ENCODE data around the gene TLR8.

DNA sequence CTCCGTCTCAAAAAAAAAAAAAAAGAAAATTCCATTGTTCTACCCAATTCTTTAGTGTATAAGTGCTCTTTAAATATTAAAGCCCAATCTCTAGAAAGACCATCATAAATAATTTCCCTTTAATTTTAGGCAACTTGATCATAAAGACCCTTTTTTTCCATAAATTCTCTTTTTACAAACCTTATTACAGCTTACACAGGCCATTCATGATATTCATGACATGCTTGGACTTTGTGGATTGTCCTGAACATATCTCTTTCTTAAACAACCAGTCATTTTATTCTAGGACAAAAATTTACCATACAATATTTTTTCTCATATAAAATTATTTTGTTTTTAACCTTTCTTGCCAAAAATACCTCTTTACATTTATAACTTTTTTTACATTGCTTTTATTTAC, 30.5 kb downstream of the TLR8 start:
- TF ChIP-seq TCF7 (CRISPR knock-in tag; IDR thresholded peaks at IDR 0.05; ENCODE audit: low read depth) (no peak), NR3C1 (CRISPR knock-in tag; conservative IDR thresholded peaks at IDR 0.05; ENCODE audit: low read depth) (no peak), NR1H2 (CRISPR knock-in tag; IDR thresholded peaks at IDR 0.05) (no peak), NFYB (CRISPR knock-in tag; conservative IDR thresholded peaks at IDR 0.05; ENCODE audit: low read depth) (no peak)
- TF ChIP-seq, protein P1, sequence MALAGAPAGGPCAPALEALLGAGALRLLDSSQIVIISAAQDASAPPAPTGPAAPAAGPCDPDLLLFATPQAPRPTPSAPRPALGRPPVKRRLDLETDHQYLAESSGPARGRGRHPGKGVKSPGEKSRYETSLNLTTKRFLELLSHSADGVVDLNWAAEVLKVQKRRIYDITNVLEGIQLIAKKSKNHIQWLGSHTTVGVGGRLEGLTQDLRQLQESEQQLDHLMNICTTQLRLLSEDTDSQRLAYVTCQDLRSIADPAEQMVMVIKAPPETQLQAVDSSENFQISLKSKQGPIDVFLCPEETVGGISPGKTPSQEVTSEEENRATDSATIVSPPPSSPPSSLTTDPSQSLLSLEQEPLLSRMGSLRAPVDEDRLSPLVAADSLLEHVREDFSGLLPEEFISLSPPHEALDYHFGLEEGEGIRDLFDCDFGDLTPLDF (CRISPR knock-in tag; IDR thresholded peaks at IDR 0.05) = no peak
- TF ChIP-seq, protein P2, sequence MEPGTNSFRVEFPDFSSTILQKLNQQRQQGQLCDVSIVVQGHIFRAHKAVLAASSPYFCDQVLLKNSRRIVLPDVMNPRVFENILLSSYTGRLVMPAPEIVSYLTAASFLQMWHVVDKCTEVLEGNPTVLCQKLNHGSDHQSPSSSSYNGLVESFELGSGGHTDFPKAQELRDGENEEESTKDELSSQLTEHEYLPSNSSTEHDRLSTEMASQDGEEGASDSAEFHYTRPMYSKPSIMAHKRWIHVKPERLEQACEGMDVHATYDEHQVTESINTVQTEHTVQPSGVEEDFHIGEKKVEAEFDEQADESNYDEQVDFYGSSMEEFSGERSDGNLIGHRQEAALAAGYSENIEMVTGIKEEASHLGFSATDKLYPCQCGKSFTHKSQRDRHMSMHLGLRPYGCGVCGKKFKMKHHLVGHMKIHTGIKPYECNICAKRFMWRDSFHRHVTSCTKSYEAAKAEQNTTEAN (CRISPR knock-in tag; IDR thresholded peaks at IDR 0.05) = no peak
- TF ChIP-seq, protein P3, sequence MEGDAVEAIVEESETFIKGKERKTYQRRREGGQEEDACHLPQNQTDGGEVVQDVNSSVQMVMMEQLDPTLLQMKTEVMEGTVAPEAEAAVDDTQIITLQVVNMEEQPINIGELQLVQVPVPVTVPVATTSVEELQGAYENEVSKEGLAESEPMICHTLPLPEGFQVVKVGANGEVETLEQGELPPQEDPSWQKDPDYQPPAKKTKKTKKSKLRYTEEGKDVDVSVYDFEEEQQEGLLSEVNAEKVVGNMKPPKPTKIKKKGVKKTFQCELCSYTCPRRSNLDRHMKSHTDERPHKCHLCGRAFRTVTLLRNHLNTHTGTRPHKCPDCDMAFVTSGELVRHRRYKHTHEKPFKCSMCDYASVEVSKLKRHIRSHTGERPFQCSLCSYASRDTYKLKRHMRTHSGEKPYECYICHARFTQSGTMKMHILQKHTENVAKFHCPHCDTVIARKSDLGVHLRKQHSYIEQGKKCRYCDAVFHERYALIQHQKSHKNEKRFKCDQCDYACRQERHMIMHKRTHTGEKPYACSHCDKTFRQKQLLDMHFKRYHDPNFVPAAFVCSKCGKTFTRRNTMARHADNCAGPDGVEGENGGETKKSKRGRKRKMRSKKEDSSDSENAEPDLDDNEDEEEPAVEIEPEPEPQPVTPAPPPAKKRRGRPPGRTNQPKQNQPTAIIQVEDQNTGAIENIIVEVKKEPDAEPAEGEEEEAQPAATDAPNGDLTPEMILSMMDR (IDR thresholded peaks at IDR 0.05) = no peak
- TF ChIP-seq, protein P4, sequence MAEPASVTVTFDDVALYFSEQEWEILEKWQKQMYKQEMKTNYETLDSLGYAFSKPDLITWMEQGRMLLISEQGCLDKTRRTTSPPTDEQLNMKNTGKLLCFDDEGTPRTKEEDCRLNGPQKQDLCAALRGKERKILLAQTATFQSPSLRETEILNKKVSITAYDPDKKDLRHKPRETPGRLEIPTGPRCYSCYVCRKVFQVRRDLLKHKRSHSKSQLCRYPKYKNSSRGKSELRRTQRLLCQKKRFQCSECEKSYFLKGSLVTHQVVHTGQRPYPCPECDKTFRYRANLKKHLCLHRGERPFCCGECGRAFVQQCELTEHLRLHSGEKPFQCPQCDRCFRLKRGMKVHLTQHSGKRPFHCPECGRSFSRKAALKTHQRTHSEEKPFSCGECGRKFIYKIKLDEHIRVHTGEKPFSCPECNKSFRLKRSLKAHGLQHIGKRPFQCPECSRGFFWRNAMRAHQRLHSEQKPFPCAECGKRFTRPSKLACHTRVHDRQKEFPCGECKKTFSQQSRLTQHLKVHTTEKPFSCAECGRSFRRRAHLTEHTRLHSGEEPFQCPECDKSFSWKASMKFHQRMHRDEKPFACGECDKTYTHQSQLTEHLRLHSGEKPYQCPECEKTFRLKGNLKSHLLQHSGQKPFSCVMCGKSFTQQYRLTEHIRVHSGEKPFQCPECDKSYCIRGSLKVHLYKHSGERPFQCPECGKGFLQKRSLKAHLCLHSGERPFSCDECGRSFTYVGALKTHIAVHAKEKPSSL (CRISPR knock-in tag; conservative IDR thresholded peaks at IDR 0.05) = no peak
- TF ChIP-seq, protein P5, sequence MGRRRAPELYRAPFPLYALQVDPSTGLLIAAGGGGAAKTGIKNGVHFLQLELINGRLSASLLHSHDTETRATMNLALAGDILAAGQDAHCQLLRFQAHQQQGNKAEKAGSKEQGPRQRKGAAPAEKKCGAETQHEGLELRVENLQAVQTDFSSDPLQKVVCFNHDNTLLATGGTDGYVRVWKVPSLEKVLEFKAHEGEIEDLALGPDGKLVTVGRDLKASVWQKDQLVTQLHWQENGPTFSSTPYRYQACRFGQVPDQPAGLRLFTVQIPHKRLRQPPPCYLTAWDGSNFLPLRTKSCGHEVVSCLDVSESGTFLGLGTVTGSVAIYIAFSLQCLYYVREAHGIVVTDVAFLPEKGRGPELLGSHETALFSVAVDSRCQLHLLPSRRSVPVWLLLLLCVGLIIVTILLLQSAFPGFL (CRISPR knock-in tag; IDR thresholded peaks at IDR 0.05; ENCODE audit: borderline replicate concordance) = no peak
- TF ChIP-seq, protein P6, sequence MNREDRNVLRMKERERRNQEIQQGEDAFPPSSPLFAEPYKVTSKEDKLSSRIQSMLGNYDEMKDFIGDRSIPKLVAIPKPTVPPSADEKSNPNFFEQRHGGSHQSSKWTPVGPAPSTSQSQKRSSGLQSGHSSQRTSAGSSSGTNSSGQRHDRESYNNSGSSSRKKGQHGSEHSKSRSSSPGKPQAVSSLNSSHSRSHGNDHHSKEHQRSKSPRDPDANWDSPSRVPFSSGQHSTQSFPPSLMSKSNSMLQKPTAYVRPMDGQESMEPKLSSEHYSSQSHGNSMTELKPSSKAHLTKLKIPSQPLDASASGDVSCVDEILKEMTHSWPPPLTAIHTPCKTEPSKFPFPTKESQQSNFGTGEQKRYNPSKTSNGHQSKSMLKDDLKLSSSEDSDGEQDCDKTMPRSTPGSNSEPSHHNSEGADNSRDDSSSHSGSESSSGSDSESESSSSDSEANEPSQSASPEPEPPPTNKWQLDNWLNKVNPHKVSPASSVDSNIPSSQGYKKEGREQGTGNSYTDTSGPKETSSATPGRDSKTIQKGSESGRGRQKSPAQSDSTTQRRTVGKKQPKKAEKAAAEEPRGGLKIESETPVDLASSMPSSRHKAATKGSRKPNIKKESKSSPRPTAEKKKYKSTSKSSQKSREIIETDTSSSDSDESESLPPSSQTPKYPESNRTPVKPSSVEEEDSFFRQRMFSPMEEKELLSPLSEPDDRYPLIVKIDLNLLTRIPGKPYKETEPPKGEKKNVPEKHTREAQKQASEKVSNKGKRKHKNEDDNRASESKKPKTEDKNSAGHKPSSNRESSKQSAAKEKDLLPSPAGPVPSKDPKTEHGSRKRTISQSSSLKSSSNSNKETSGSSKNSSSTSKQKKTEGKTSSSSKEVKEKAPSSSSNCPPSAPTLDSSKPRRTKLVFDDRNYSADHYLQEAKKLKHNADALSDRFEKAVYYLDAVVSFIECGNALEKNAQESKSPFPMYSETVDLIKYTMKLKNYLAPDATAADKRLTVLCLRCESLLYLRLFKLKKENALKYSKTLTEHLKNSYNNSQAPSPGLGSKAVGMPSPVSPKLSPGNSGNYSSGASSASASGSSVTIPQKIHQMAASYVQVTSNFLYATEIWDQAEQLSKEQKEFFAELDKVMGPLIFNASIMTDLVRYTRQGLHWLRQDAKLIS (CRISPR knock-in tag; IDR thresholded peaks at IDR 0.05; ENCODE audit: borderline replicate concordance) = no peak
- TF ChIP-seq, protein P7, sequence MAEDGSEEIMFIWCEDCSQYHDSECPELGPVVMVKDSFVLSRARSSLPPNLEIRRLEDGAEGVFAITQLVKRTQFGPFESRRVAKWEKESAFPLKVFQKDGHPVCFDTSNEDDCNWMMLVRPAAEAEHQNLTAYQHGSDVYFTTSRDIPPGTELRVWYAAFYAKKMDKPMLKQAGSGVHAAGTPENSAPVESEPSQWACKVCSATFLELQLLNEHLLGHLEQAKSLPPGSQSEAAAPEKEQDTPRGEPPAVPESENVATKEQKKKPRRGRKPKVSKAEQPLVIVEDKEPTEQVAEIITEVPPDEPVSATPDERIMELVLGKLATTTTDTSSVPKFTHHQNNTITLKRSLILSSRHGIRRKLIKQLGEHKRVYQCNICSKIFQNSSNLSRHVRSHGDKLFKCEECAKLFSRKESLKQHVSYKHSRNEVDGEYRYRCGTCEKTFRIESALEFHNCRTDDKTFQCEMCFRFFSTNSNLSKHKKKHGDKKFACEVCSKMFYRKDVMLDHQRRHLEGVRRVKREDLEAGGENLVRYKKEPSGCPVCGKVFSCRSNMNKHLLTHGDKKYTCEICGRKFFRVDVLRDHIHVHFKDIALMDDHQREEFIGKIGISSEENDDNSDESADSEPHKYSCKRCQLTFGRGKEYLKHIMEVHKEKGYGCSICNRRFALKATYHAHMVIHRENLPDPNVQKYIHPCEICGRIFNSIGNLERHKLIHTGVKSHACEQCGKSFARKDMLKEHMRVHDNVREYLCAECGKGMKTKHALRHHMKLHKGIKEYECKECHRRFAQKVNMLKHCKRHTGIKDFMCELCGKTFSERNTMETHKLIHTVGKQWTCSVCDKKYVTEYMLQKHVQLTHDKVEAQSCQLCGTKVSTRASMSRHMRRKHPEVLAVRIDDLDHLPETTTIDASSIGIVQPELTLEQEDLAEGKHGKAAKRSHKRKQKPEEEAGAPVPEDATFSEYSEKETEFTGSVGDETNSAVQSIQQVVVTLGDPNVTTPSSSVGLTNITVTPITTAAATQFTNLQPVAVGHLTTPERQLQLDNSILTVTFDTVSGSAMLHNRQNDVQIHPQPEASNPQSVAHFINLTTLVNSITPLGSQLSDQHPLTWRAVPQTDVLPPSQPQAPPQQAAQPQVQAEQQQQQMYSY (CRISPR knock-in tag; IDR thresholded peaks at IDR 0.05) = no peak
- TF ChIP-seq, protein P8, sequence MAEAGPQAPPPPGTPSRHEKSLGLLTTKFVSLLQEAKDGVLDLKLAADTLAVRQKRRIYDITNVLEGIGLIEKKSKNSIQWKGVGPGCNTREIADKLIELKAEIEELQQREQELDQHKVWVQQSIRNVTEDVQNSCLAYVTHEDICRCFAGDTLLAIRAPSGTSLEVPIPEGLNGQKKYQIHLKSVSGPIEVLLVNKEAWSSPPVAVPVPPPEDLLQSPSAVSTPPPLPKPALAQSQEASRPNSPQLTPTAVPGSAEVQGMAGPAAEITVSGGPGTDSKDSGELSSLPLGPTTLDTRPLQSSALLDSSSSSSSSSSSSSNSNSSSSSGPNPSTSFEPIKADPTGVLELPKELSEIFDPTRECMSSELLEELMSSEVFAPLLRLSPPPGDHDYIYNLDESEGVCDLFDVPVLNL (CRISPR knock-in tag; IDR thresholded peaks at IDR 0.05; ENCODE audit: borderline replicate concordance, low read depth) = no peak
- TF ChIP-seq, protein P9, sequence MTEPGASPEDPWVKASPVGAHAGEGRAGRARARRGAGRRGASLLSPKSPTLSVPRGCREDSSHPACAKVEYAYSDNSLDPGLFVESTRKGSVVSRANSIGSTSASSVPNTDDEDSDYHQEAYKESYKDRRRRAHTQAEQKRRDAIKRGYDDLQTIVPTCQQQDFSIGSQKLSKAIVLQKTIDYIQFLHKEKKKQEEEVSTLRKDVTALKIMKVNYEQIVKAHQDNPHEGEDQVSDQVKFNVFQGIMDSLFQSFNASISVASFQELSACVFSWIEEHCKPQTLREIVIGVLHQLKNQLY (CRISPR knock-in tag; IDR thresholded peaks at IDR 0.05) = no peak

All from WTC11 (cell line).